ENCODE data around the gene EXOC3L1. TPM values are rescaled to one million over a fixed set of nuclear protein-coding genes. Genes with fewer than 3 reads are reported as not detected.

EXOC3L1 gene
- total RNA-seq, 2 experiments from 2014 or later, result not detected

DNA sequence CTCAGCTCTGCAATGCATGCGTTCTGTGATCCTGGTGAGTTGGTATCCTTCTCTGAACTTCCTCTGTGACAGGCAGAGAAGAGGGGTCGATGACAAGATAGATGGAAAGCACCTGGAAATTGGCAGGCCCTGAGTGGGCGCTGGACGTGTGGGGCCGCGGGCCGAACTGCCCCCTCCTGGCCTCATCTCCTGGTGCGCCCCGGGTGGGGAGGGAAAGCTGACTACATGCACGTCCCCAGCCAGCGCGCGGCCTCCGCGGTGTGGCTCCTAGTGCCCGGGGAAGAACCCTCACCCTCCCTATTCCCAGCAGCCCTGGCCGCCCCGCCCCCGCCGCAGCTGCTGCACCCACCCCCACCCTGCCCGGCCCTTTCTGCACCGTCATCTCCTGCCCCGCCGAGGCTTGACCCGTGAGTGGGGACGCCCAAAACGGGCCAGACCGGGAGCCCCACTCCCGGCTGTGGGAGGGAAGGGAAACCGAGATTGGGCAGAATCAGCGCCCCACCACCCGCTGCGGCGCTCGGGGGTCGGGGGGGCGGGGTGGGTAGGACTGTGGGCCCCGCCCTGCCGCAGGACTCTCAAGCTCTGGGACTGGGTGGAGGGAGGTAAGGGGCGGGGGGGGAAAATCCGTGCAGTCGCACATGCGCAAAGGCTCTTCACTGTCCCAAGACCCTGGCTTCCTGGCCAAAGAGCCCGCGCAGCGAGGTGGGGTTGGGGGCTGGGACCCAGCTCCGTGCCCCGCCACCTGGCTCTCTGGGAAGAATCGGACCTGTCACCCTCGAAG lies 19.6 kb downstream of the EXOC3L1 start, which contains the start of gene NOL3:
Gene NOL3 (plus strand): TSS at position 371 of the 781 bp plus-strand sequence.
- no peaks in the 10 kb centered on the region for H3K9me2 ChIP-seq (ENCODE audit: insufficient read depth, low read length)
- peak within 1 kb of the TSS; percentile 52 for H3K4me2 ChIP-seq (ENCODE audit: low read length)
- ChIA-PET POLR2A (interaction anchor here (0.7 kb wide), 1 partner anchor 23 kb away, joined by 4 read pairs; no protein-coding TSS in a partner anchor), CTCF (ENCODE audit: unreplicated experiment) (interaction anchor here (0.6 kb wide), 1 partner anchor 32 kb away, joined by 3 read pairs; no protein-coding TSS in a partner anchor)
- intact Hi-C loops (cut with micrococcal nuclease; ENCODE audit: unreplicated experiment), result no loop called here
- H4K20me1 ChIP-seq (ENCODE audit: insufficient read depth, low read length), result no peaks in the 10 kb centered on the region
- no peaks in the 10 kb centered on the region for H3K79me2 ChIP-seq (ENCODE audit: insufficient read depth, low read depth, low read length)
- peak within 1 kb of the TSS; percentile 38 for H3K4me3 ChIP-seq (ENCODE audit: low read depth, low read length, poor library complexity, severe bottlenecking)
- no peaks in the 10 kb centered on the region for H3K36me3 ChIP-seq (ENCODE audit: insufficient read depth, low read length)
- no peak within 1 kb of the TSS for H2AFZ ChIP-seq (ENCODE audit: low read length)
- no peak for DNase-seq (ENCODE audit: low spot score)
- peaks cover 25% of the 10 kb centered on the region for H3K4me1 ChIP-seq (ENCODE audit: insufficient read depth, low read length, poor library complexity, severe bottlenecking)
- H3K9me3 ChIP-seq (ENCODE audit: low read length), result no peaks in the 10 kb centered on the region
- H3K27ac ChIP-seq (ENCODE audit: low read depth, low read length, poor library complexity, severe bottlenecking), result no peak within 1 kb of the TSS
- TF ChIP-seq EZH2phosphoT487 (IDR thresholded peaks at IDR 0.05; ENCODE audit: borderline replicate concordance, low read depth, low read length), result no peak
- TF ChIP-seq, protein P1, sequence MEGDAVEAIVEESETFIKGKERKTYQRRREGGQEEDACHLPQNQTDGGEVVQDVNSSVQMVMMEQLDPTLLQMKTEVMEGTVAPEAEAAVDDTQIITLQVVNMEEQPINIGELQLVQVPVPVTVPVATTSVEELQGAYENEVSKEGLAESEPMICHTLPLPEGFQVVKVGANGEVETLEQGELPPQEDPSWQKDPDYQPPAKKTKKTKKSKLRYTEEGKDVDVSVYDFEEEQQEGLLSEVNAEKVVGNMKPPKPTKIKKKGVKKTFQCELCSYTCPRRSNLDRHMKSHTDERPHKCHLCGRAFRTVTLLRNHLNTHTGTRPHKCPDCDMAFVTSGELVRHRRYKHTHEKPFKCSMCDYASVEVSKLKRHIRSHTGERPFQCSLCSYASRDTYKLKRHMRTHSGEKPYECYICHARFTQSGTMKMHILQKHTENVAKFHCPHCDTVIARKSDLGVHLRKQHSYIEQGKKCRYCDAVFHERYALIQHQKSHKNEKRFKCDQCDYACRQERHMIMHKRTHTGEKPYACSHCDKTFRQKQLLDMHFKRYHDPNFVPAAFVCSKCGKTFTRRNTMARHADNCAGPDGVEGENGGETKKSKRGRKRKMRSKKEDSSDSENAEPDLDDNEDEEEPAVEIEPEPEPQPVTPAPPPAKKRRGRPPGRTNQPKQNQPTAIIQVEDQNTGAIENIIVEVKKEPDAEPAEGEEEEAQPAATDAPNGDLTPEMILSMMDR (conservative IDR thresholded peaks at IDR 0.05; ENCODE audit: low read length), result no peak
- no TSS peak for BruUV-seq (replicated peaks)

DNA sequence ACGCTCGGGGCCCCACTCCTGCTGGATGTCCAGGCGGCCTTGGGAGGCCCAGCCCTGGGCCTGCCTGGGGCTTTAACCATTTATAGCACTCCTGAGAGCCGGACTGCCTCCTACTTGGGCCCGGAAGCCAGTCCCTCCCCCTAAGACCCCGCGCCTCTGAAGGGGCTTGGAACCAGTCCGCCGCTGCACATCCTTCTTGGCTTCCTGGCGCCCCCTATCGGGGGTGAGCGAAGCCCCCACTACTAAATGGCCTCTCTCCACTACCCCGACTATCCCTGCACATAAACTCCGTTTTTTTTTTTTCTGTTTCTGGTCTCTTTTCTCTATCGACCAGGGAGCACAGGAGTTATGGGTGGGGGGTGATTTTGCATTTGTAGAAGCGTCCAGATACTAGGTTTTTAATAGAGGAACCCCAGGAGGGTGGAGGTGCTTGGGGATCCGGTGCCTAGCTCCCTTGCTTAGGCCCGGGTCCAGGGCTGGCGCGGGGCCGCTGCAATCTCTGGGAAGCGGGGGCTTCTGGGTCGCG lies 20.2 kb downstream of the EXOC3L1 start:
- TF ChIP-seq EZH2phosphoT487 (IDR thresholded peaks at IDR 0.05; ENCODE audit: borderline replicate concordance, low read depth, low read length), result no peak
- TF ChIP-seq, protein P1 (conservative IDR thresholded peaks at IDR 0.05; ENCODE audit: low read length), result peak; percentile 88
- Histone ChIP-seq H3K4me3 (ENCODE audit: low read depth, low read length, poor library complexity, severe bottlenecking) (peak overlapping the region; percentile 38), H3K79me2 (ENCODE audit: insufficient read depth, low read depth, low read length) (no peaks in the 10 kb centered on the region), H4K20me1 (ENCODE audit: insufficient read depth, low read length) (no peaks in the 10 kb centered on the region), H3K9me2 (ENCODE audit: insufficient read depth, low read length) (no peaks in the 10 kb centered on the region), H3K4me2 (ENCODE audit: low read length) (peak overlapping the region; percentile 52), H3K4me1 (ENCODE audit: insufficient read depth, low read length, poor library complexity, severe bottlenecking) (peaks cover 23% of the 10 kb centered on the region), H3K27ac (ENCODE audit: low read depth, low read length, poor library complexity, severe bottlenecking) (no peak overlapping the region), H3K9me3 (ENCODE audit: low read length) (no peaks in the 10 kb centered on the region), H2AFZ (ENCODE audit: low read length) (no peak overlapping the region), H3K36me3 (ENCODE audit: insufficient read depth, low read length) (no peaks in the 10 kb centered on the region)
- no TSS peak for BruUV-seq (replicated peaks)
- ChIA-PET POLR2A (interaction anchor here (0.6 to 0.7 kb wide), 2 partner anchors 24 to 51 kb away, joined by 4 read pairs; no protein-coding TSS in a partner anchor), CTCF (ENCODE audit: unreplicated experiment) (no interaction called here)
- DNase-seq (ENCODE audit: low spot score), result peak; percentile 58
- intact Hi-C loops (cut with micrococcal nuclease; ENCODE audit: unreplicated experiment), result no loop called here

All from OCI-LY7 (cell line).